ENCODE results near the gene UBAP1L. TPM values are rescaled to one million over a fixed set of nuclear protein-coding genes. Genes with fewer than 3 reads are reported as not detected.
"Not testable (repeated sequence)": the region's sequence is repeated elsewhere in the genome, so short reads cannot be mapped to it uniquely, and the experiment has no call there.

Gene UBAP1L
- total RNA-seq, 1 donor from 2014 or later = 1.8 TPM

DNA sequence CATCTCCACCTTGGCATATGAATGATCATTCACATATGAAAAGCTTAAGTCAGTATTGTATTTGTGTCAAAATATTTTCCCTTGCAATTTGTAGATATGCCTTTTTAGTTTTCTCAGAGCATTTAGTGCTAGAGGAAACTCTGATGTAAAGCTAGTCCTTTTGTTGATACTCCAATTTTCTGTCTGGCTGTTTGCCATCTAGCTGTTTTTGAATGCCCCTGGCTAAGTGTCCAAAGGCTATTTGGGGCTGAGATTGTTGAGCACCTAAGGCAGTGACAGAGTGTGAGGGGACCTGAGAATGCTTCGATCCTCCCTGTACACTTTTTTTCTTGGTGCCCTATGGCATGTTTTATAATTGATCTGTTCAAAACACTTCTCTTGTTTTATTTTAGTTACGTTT is 66.8 kb downstream of the UBAP1L start:
- DNase-seq = no peak
- H3K27me3 ChIP-seq (ENCODE audit: low read depth) = no peaks in the 10 kb centered on the region
- TF ChIP-seq, protein P1, sequence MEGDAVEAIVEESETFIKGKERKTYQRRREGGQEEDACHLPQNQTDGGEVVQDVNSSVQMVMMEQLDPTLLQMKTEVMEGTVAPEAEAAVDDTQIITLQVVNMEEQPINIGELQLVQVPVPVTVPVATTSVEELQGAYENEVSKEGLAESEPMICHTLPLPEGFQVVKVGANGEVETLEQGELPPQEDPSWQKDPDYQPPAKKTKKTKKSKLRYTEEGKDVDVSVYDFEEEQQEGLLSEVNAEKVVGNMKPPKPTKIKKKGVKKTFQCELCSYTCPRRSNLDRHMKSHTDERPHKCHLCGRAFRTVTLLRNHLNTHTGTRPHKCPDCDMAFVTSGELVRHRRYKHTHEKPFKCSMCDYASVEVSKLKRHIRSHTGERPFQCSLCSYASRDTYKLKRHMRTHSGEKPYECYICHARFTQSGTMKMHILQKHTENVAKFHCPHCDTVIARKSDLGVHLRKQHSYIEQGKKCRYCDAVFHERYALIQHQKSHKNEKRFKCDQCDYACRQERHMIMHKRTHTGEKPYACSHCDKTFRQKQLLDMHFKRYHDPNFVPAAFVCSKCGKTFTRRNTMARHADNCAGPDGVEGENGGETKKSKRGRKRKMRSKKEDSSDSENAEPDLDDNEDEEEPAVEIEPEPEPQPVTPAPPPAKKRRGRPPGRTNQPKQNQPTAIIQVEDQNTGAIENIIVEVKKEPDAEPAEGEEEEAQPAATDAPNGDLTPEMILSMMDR (IDR thresholded peaks at IDR 0.05; ENCODE audit: borderline replicate concordance) = no peak
- peaks cover 33% of the 10 kb centered on the region for H3K4me1 ChIP-seq
- intact Hi-C loops (cut with micrococcal nuclease) = no loop called here
- H3K9me3 ChIP-seq (replicated peaks) = no peaks in the 10 kb centered on the region
- no peak overlapping the region for H3K27ac ChIP-seq (replicated peaks)
- no peak overlapping the region for H3K4me3 ChIP-seq
- H3K36me3 ChIP-seq = no peaks in the 10 kb centered on the region

DNA sequence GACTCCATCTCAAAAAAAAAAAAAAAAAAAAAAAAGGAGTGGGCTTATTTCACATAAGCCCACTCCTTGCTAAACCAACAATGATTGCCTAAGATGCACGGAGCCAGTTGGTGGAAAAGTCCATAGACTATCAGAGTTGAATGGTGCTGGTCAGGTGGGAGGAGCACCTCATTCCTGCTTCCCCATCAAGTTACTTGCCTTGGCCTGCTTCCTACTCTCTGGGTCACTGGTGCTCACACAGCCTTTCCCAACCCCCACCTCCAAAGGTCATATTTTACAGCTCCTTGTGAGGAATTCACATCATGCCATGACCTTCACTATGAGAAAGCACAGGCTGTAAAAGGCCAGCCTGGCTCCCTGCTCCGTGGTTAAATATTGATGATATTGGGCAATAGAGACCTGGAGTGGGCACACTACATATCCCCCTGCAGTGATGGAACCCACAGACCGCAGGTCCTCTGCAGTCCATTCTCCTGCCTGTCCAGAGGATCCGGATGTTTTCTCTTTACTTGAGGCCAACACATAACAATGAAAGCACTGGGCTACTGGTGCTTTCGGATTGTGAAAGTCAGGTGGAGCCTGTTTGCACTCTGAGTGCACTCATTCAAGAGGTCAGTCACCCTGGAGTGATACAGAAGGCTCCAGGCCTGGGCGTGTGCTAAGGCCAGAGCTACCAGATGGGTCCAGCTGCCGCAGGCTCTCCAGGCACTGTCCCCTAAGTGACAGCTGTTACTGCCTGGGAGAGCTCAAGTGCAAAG is 70.1 kb downstream of the UBAP1L start, which contains the start of gene SLC51B:
SLC51B (plus strand) TSS at position 664 of the 758 bp plus-strand sequence. CDS start 4,618 bp downstream, outside the sequence.
- Histone ChIP-seq H3K4me3 (no peak within 1 kb of the TSS), H3K36me3 (no peaks in the 10 kb centered on the region), H3K27me3 (ENCODE audit: low read depth) (no peaks in the 10 kb centered on the region), H3K27ac (replicated peaks) (peak within 1 kb of the TSS; percentile 37), H3K9me3 (replicated peaks) (no peaks in the 10 kb centered on the region), H3K4me1 (peaks cover 28% of the 10 kb centered on the region)
- TF ChIP-seq, protein P1 (IDR thresholded peaks at IDR 0.05; ENCODE audit: borderline replicate concordance) = no peak
- intact Hi-C loops (cut with micrococcal nuclease) = no loop called here
- DNase-seq = peak; percentile 72

DNA sequence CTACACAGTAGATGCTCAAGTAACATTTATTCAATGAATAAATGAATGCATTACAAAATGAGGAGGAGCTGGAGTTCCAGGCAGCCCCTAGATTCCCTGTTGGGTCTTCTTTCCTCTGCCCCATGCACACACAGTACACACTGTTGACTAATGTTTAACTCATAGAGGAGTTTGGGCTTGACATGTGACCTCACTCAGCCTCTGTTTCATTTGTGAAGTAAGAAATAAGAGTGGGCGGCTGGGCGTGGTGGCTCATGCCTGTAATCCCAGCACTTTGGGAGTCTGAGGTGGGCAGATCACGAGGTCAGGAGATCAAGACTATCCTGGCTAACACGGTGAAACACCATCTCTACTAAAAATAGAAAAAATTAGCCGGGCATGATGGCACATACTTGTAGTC is 70.8 kb downstream of the UBAP1L start:
- H3K9me3 ChIP-seq (replicated peaks); DNase-seq; intact Hi-C loops (cut with micrococcal nuclease); H3K36me3 ChIP-seq; H3K4me3 ChIP-seq; H3K27me3 ChIP-seq (ENCODE audit: low read depth): not testable (repeated sequence)
- H3K27ac ChIP-seq (replicated peaks) = peak overlapping the region; percentile 37
- peaks cover 21% of the 10 kb centered on the region for H3K4me1 ChIP-seq

DNA sequence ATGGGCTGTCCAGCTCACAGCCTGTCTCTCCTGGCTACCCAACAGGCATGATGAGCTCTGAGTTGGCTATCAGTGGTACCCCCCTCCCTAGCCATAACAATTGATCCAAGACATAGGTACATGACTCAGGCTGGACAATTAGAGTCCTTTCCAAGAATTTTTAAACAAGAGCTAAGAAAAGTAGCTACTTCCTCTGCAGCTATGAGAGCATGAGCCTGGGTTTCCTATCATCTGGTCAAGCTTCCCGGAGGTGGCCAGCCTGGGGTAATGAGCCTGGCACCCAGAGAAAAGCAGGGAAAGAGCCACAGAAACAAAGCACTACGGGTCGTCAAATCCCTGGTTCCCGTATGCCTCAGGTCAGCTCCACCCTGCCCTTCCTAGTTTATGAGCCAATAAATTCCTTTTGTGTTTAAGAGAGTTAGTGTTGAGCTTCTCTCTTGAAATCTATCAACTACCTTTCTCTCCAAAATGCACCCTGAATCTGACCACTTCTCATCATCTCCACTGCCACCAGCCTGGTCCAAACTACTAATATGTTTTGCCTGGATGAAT is 72.1 kb downstream of the UBAP1L start:
- no peak for DNase-seq
- TF ChIP-seq, protein P1 (IDR thresholded peaks at IDR 0.05; ENCODE audit: borderline replicate concordance) = no peak
- Histone ChIP-seq H3K4me3 (no peak overlapping the region), H3K27ac (replicated peaks) (no peak overlapping the region), H3K9me3 (replicated peaks) (no peaks in the 10 kb centered on the region), H3K36me3 (no peaks in the 10 kb centered on the region), H3K27me3 (ENCODE audit: low read depth) (no peaks in the 10 kb centered on the region), H3K4me1 (peaks cover 16% of the 10 kb centered on the region)
- intact Hi-C loops (cut with micrococcal nuclease) = no loop called here

Other genes with a start within 250 kb of the UBAP1L start
- 1.8 TPM for gene ANKDD1A, start 203.3 kb downstream of the UBAP1L start, total RNA-seq
- 47.2 TPM for gene SPG21, start 125.3 kb downstream of the UBAP1L start, total RNA-seq
- 18.6 TPM for gene MTFMT, start 85.6 kb downstream of the UBAP1L start, total RNA-seq
- not detected for gene SLC51B, start 69.8 kb downstream of the UBAP1L start, total RNA-seq
- gene RASL12, start 47.2 kb downstream of the UBAP1L start, total RNA-seq = 12.9 TPM
- gene KBTBD13, start 38.5 kb downstream of the UBAP1L start, total RNA-seq = 5.2 TPM
- gene PDCD7, start 18.6 kb upstream of the UBAP1L start, total RNA-seq = 14.5 TPM
- gene CLPX, start 70.1 kb upstream of the UBAP1L start, total RNA-seq = 52.5 TPM
- 7.3 TPM for gene CILP, start 96.3 kb upstream of the UBAP1L start, total RNA-seq
- gene PARP16, start 171.7 kb upstream of the UBAP1L start, total RNA-seq = 4.6 TPM
- gene RNU5A-1, start 180.9 kb upstream of the UBAP1L start, total RNA-seq = not detected
- gene RNU5B-1, start 189.5 kb upstream of the UBAP1L start, total RNA-seq = 40.3 TPM

All from left ventricle myocardium inferior (tissue), 1 donor.